ENCODE measurements around the gene CCDC8.

The CCDC8 gene

GRCh38 chr19:46386151-46386550 lies 27.2 kb downstream of the CCDC8 start:
- no peak for ATAC-seq (ENCODE audit: insufficient read depth, low read depth)
- Histone ChIP-seq H3K27me3 (ENCODE audit: insufficient read depth, low read length, poor library complexity) (no peaks in the 10 kb centered on the region), H2AFZ (ENCODE audit: low read depth, low read length) (no peak overlapping the region), H3K36me3 (ENCODE audit: insufficient read depth, low read length) (peaks cover 96% of the 10 kb centered on the region), H3K4me1 (ENCODE audit: insufficient read depth, low read length) (no peaks in the 10 kb centered on the region), H3K79me2 (ENCODE audit: insufficient read depth, low read length) (no peaks in the 10 kb centered on the region), H3K9me3 (ENCODE audit: insufficient read depth, low read length, severe bottlenecking) (no peaks in the 10 kb centered on the region), H3K9ac (ENCODE audit: low read depth, low read length) (no peak overlapping the region), H3K4me3 (ENCODE audit: low read depth in 1 of 2, low read length in 2 of 2) (no peak overlapping the region), H3K4me2 (ENCODE audit: insufficient read depth, low read length) (no peak overlapping the region), H4K20me1 (ENCODE audit: insufficient read depth, low read length) (peaks cover 20% of the 10 kb centered on the region), H3K27ac (ENCODE audit: low read length) (no peak overlapping the region)
- TF ChIP-seq, protein P1, sequence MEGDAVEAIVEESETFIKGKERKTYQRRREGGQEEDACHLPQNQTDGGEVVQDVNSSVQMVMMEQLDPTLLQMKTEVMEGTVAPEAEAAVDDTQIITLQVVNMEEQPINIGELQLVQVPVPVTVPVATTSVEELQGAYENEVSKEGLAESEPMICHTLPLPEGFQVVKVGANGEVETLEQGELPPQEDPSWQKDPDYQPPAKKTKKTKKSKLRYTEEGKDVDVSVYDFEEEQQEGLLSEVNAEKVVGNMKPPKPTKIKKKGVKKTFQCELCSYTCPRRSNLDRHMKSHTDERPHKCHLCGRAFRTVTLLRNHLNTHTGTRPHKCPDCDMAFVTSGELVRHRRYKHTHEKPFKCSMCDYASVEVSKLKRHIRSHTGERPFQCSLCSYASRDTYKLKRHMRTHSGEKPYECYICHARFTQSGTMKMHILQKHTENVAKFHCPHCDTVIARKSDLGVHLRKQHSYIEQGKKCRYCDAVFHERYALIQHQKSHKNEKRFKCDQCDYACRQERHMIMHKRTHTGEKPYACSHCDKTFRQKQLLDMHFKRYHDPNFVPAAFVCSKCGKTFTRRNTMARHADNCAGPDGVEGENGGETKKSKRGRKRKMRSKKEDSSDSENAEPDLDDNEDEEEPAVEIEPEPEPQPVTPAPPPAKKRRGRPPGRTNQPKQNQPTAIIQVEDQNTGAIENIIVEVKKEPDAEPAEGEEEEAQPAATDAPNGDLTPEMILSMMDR (IDR thresholded peaks at IDR 0.05; ENCODE audit: borderline replicate concordance, extremely low read depth, low read length, poor library complexity, severe bottlenecking) = no peak
- TF ChIP-seq EZH2 (IDR thresholded peaks at IDR 0.05; ENCODE audit: borderline replicate concordance, low read depth, low read length, severe bottlenecking) = no peak
- no peak for DNase-seq

- DNase-seq (no peak), ATAC-seq (ENCODE audit: insufficient read depth, low read depth) (no peak)
- Histone ChIP-seq H3K4me2 (ENCODE audit: insufficient read depth, low read length) (no peak overlapping the region), H3K9me3 (ENCODE audit: insufficient read depth, low read length, severe bottlenecking) (no peaks in the 10 kb centered on the region), H3K27ac (ENCODE audit: low read length) (no peak overlapping the region), H3K4me1 (ENCODE audit: insufficient read depth, low read length) (no peaks in the 10 kb centered on the region), H3K36me3 (ENCODE audit: insufficient read depth, low read length) (peaks cover 97% of the 10 kb centered on the region), H3K9ac (ENCODE audit: low read depth, low read length) (no peak overlapping the region), H4K20me1 (ENCODE audit: insufficient read depth, low read length) (peaks cover 15% of the 10 kb centered on the region), H3K27me3 (ENCODE audit: insufficient read depth, low read length, poor library complexity) (no peaks in the 10 kb centered on the region), H2AFZ (ENCODE audit: low read depth, low read length) (no peak overlapping the region), H3K4me3 (ENCODE audit: low read depth in 1 of 2, low read length in 2 of 2) (no peak overlapping the region), H3K79me2 (ENCODE audit: insufficient read depth, low read length) (no peaks in the 10 kb centered on the region)
- TF ChIP-seq, protein P1 (IDR thresholded peaks at IDR 0.05; ENCODE audit: borderline replicate concordance, extremely low read depth, low read length, poor library complexity, severe bottlenecking) = no peak
- TF ChIP-seq EZH2 (IDR thresholded peaks at IDR 0.05; ENCODE audit: borderline replicate concordance, low read depth, low read length, severe bottlenecking) = no peak
These were observed 27.7 kb downstream of the CCDC8 start for GRCh38 chr19:46385636-46386035.

- no peak overlapping the region for H3K4me2 ChIP-seq (ENCODE audit: insufficient read depth, low read length)
- H2AFZ ChIP-seq (ENCODE audit: low read depth, low read length) = no peak overlapping the region
- no peaks in the 10 kb centered on the region for H3K9me3 ChIP-seq (ENCODE audit: insufficient read depth, low read length, severe bottlenecking)
- no peak overlapping the region for H3K27ac ChIP-seq (ENCODE audit: low read length)
- no peak for TF ChIP-seq EZH2 (IDR thresholded peaks at IDR 0.05; ENCODE audit: borderline replicate concordance, low read depth, low read length, severe bottlenecking)
- TF ChIP-seq, protein P1 (IDR thresholded peaks at IDR 0.05; ENCODE audit: borderline replicate concordance, extremely low read depth, low read length, poor library complexity, severe bottlenecking) = no peak
- DNase-seq (no peak), ATAC-seq (ENCODE audit: insufficient read depth, low read depth) (no peak)
- H4K20me1 ChIP-seq (ENCODE audit: insufficient read depth, low read length) = peaks cover 12% of the 10 kb centered on the region
- peaks cover 97% of the 10 kb centered on the region for H3K36me3 ChIP-seq (ENCODE audit: insufficient read depth, low read length)
- no peaks in the 10 kb centered on the region for H3K4me1 ChIP-seq (ENCODE audit: insufficient read depth, low read length)
- no peaks in the 10 kb centered on the region for H3K79me2 ChIP-seq (ENCODE audit: insufficient read depth, low read length)
- H3K27me3 ChIP-seq (ENCODE audit: insufficient read depth, low read length, poor library complexity) = no peaks in the 10 kb centered on the region
- H3K9ac ChIP-seq (ENCODE audit: low read depth, low read length) = no peak overlapping the region
- H3K4me3 ChIP-seq (ENCODE audit: low read depth in 1 of 2, low read length in 2 of 2) = no peak overlapping the region
These were observed 29.0 kb downstream of the CCDC8 start for GRCh38 chr19:46384396-46384795.

GRCh38 chr19:46383846-46384245 lies 29.5 kb downstream of the CCDC8 start:
- no peak overlapping the region for H3K27ac ChIP-seq (ENCODE audit: low read length)
- H3K79me2 ChIP-seq (ENCODE audit: insufficient read depth, low read length) = no peaks in the 10 kb centered on the region
- no peaks in the 10 kb centered on the region for H3K9me3 ChIP-seq (ENCODE audit: insufficient read depth, low read length, severe bottlenecking)
- no peak overlapping the region for H3K4me2 ChIP-seq (ENCODE audit: insufficient read depth, low read length)
- no peak for TF ChIP-seq EZH2 (IDR thresholded peaks at IDR 0.05; ENCODE audit: borderline replicate concordance, low read depth, low read length, severe bottlenecking)
- TF ChIP-seq, protein P1 (IDR thresholded peaks at IDR 0.05; ENCODE audit: borderline replicate concordance, extremely low read depth, low read length, poor library complexity, severe bottlenecking) = no peak
- no peak overlapping the region for H2AFZ ChIP-seq (ENCODE audit: low read depth, low read length)
- H4K20me1 ChIP-seq (ENCODE audit: insufficient read depth, low read length) = peaks cover 11% of the 10 kb centered on the region
- H3K4me3 ChIP-seq (ENCODE audit: low read depth in 1 of 2, low read length in 2 of 2) = no peak overlapping the region
- no peaks in the 10 kb centered on the region for H3K4me1 ChIP-seq (ENCODE audit: insufficient read depth, low read length)
- H3K27me3 ChIP-seq (ENCODE audit: insufficient read depth, low read length, poor library complexity) = no peaks in the 10 kb centered on the region
- DNase-seq = no peak
- no peak overlapping the region for H3K9ac ChIP-seq (ENCODE audit: low read depth, low read length)
- peaks cover 97% of the 10 kb centered on the region for H3K36me3 ChIP-seq (ENCODE audit: insufficient read depth, low read length)
- no peak for ATAC-seq (ENCODE audit: insufficient read depth, low read depth)

Measured in DND-41 (cell line).